SK-N-SH (cell line): ENCODE measurements around the gene FAM107B. TPM values are rescaled to one million over a fixed set of nuclear protein-coding genes. Genes with fewer than 3 reads are reported as not detected.

Source experiments
- CTCF ChIA-PET: fragments of 300-600, 350-600 bp; formaldehyde crosslinking; extraction: SDS; loops from one replicate; lab custom pipeline; 2021; lab: Yijun Ruan, JAX
- POLR2A ChIA-PET: fragments of 350-600 bp; sonication (Branson Sonifier 250); formaldehyde crosslinking; extraction: SDS; loops from one replicate; lab custom pipeline; 2020; ENCODE audit warnings: antibody characterized with exemption, inconsistent platforms; lab: Yijun Ruan, JAX
- DNase-seq: peaks from one replicate; pipeline ENCODE4 v3.0.0; 2012
- H2AFZ ChIP-seq: fragments of 200-600 bp; sonication (generic); 2 replicates; pipeline ENCODE4 v1.8.1; 2016; ENCODE audit warnings: antibody characterized with exemption, mild to moderate bottlenecking, low read depth
- H3F3A ChIP-seq: fragments of 200-600 bp; sonication (generic); replicated peaks from 2 replicates; pipeline ENCODE3; 2016; ENCODE audit warnings: antibody characterized with exemption, mild to moderate bottlenecking; ENCODE audit not compliant: insufficient read depth
- H3K27ac ChIP-seq, 2 experiments: fragments of 200-500 bp in 1 of 2; fragments of 200-600 bp in 1 of 2; sonication (Bioruptor generic) in 1 of 2; sonication (generic), shearing (Covaris generic) in 1 of 2; 2 replicates each; pipeline versions ENCODE4 v1.5.1 to v1.6.1; 2014 to 2016; ENCODE audit warnings: low read depth in 2 of 2, inconsistent platforms in 1 of 2, low read length in 1 of 2, mild to moderate bottlenecking in 1 of 2, mixed read lengths in 1 of 2
- H3K27me3 ChIP-seq: fragments of 200-600 bp; sonication (generic), shearing (Covaris generic); 2 replicates; pipeline ENCODE4 v1.6.1; 2016; ENCODE audit warnings: mixed run types; ENCODE audit not compliant: insufficient read depth
- H3K36me3 ChIP-seq, 2 experiments: fragments of 200-500 bp in 1 of 2; fragments of 200-600 bp in 1 of 2; sonication (Bioruptor generic) in 1 of 2; sonication (generic) in 1 of 2; replicated peaks in 1 of 2; 2 replicates each; pipeline versions ENCODE3 to v1.5.1; 2014 to 2016; ENCODE audit warnings: low read length in 1 of 2, mild to moderate bottlenecking in 1 of 2; ENCODE audit not compliant: insufficient read depth in 2 of 2, control insufficient read depth in 1 of 2
- H3K4me1 ChIP-seq, 2 experiments: fragments of 200-500 bp in 1 of 2; fragments of 200-600 bp in 1 of 2; sonication (Bioruptor generic) in 1 of 2; sonication (generic), shearing (Covaris generic) in 1 of 2; 2 replicates each; pipeline versions ENCODE4 v1.5.1 to v1.6.1; 2014 to 2016; ENCODE audit warnings: low read depth in 1 of 2, low read length in 1 of 2, mixed run types in 1 of 2; ENCODE audit not compliant: insufficient read depth in 2 of 2, control insufficient read depth in 1 of 2
- H3K4me2 ChIP-seq: fragments of 200-600 bp; sonication (generic), shearing (Covaris generic); 2 replicates; pipeline ENCODE4 v1.6.1; 2017; ENCODE audit warnings: mixed run types
- H3K4me3 ChIP-seq, 2 experiments: fragments of 200-500 bp in 1 of 2; fragments of 200-600 bp in 1 of 2; sonication (Bioruptor generic) in 1 of 2; sonication (generic), shearing (Covaris generic) in 1 of 2; 2 replicates each; pipeline versions ENCODE4 v1.5.1 to v1.8.1; 2014 to 2016; ENCODE audit warnings: low read depth in 2 of 2, inconsistent platforms in 1 of 2, low read length in 1 of 2, mild to moderate bottlenecking in 1 of 2, mixed read lengths in 1 of 2, moderate library complexity in 1 of 2
- H3K79me2 ChIP-seq: fragments of 200-600 bp; sonication (generic); 2 replicates; pipeline ENCODE4 v1.8.1; 2017; ENCODE audit warnings: mild to moderate bottlenecking; ENCODE audit not compliant: insufficient read depth
- H3K9ac ChIP-seq: fragments of 200-600 bp; sonication (generic); 2 replicates; pipeline ENCODE4 v1.6.1; 2017; ENCODE audit warnings: mixed run types
- H3K9me2 ChIP-seq: fragments of 200-600 bp; sonication (generic); 2 replicates; pipeline ENCODE4 v1.6.1; 2017; ENCODE audit warnings: mixed run types
- H3K9me3 ChIP-seq: fragments of 200-600 bp; sonication (generic); 2 replicates; pipeline ENCODE4 v1.6.1; 2017; ENCODE audit warnings: mixed run types, mild to moderate bottlenecking, moderate library complexity
- H4K20me1 ChIP-seq: fragments of 200-600 bp; sonication (generic); 2 replicates; pipeline ENCODE4 v1.6.1; 2017; ENCODE audit warnings: mild to moderate bottlenecking, mixed run types; ENCODE audit not compliant: insufficient read depth
- ELF1 ChIP-seq: IDR thresholded peaks from 2 replicates; pipeline ENCODE4 v1.4.0; 2012
- FOXJ3 ChIP-seq: sonication (generic); formaldehyde crosslinking; IDR thresholded peaks from 2 replicates; pipeline ENCODE4 v1.5.1; 2020; ENCODE audit warnings: mild to moderate bottlenecking, missing genetic modification reagents
- FOXM1 ChIP-seq: IDR thresholded peaks from 2 replicates; pipeline ENCODE4 v1.4.0; 2012; ENCODE audit warnings: low read depth, mild to moderate bottlenecking
- GATA2 ChIP-seq: sonication (generic); formaldehyde crosslinking; IDR thresholded peaks from 2 replicates; pipeline ENCODE4 v1.5.0; 2020; ENCODE audit warnings: mild to moderate bottlenecking, missing genetic modification reagents
- IRF3 ChIP-seq: fragments of 150-350 bp; IDR thresholded peaks from 2 replicates; pipeline ENCODE4 v1.6.1; 2016; ENCODE audit warnings: mild to moderate bottlenecking, low read depth, low read length
- MXI1 ChIP-seq: IDR thresholded peaks from 2 replicates; pipeline ENCODE4 v1.6.1; 2012; ENCODE audit warnings: mild to moderate bottlenecking, low read depth, low read length, improper control_type of control experiment
- NFIC ChIP-seq: IDR thresholded peaks from 2 replicates; pipeline ENCODE4 v1.4.0; 2012; ENCODE audit warnings: borderline replicate concordance
- POLR2AphosphoS5 ChIP-seq: IDR thresholded peaks from 2 replicates; pipeline ENCODE4 v1.6.1; 2012; ENCODE audit warnings: low read depth, low read length
- RAD21 ChIP-seq: IDR thresholded peaks from 2 replicates; pipeline ENCODE4 v1.6.1; 2012; ENCODE audit warnings: mild to moderate bottlenecking, low read length
- RFX5 ChIP-seq: IDR thresholded peaks from 2 replicates; pipeline ENCODE4 v1.6.1; 2012; ENCODE audit warnings: mild to moderate bottlenecking, improper control_type of control experiment, low read length
- SIN3A ChIP-seq: IDR thresholded peaks from 2 replicates; pipeline ENCODE4 v1.6.1; 2012; ENCODE audit warnings: low read depth, mild to moderate bottlenecking, low read length, moderate library complexity, borderline replicate concordance
- SMC3 ChIP-seq: IDR thresholded peaks from 2 replicates; pipeline ENCODE4 v1.6.1; 2012; ENCODE audit warnings: low read depth, low read length, improper control_type of control experiment
- USF1 ChIP-seq: IDR thresholded peaks from 2 replicates; pipeline ENCODE4 v1.4.0; 2012; ENCODE audit warnings: low read depth, borderline replicate concordance
- YY1 ChIP-seq: IDR thresholded peaks from 2 replicates; pipeline ENCODE4 v1.4.0; 2012; ENCODE audit warnings: low read depth, mild to moderate bottlenecking
- WGBS: methylation state at CpG from one replicate; pipeline ENCODE4 v1.1.6; 2017; ENCODE audit warnings: low lambda C conversion rate; 5-methylcytosine and 5-hydroxymethylcytosine counted together
- polyA plus RNA-seq, 3 experiments: library from polyadenylated mRNA; depleted of rRNA; stranded (reverse); fragments of >200 nt; gene quantifications; 2 replicates each; pipeline ENCODE4 v1.2.3, GENCODE V29; 2012
- TF ChIP-seq, protein P1 (sequence below): IDR thresholded peaks from 2 replicates; pipeline ENCODE4 v1.4.0; 2012; ENCODE audit warnings: low read depth
- TF ChIP-seq, protein P2 (sequence below): fragments of 150-350 bp; IDR thresholded peaks from 2 replicates; pipeline ENCODE4 v1.6.1; 2017; ENCODE audit warnings: antibody characterized with exemption, low read length, low read depth, borderline replicate concordance

FAM107B gene
- polyA plus RNA-seq, 1 of the 3 experiments (the other 2 are of a cell fraction) = 1.0 TPM

DNA sequence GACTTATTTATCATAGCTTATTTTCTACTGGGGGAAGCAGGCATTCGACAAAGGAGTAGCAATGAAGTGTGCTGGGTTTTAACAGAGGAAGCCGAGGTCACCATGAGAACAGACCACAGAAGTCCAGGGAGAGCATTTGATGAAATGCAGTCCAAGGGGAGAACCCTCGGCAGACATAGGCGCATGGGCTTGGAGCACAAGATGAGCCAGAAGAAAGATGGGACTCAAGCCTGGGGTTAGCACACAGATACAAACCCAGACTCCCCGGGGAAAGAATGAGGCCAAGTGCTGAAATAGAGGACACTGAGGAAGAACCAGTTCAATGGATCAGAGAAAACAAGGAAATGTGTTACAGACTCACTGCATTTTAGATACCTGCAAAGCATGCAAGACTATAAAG is 209.5 kb downstream of the FAM107B start:
- H3K79me2 ChIP-seq = no peaks in the 10 kb centered on the region
- WGBS = 91% methylated on average over 5 of the region's 5 CpGs
- H3K27ac ChIP-seq = no peak overlapping the region
- no peak overlapping the region for H3K4me3 ChIP-seq
- POLR2A ChIA-PET = no interaction called here
- no peaks in the 10 kb centered on the region for H3K27me3 ChIP-seq
- DNase-seq = no peak
- TF ChIP-seq POLR2AphosphoS5 (no peak), NFIC (no peak), GATA2 (no peak), USF1 (no peak), ELF1 (no peak), MXI1 (no peak), IRF3 (no peak)
- TF ChIP-seq, protein P1, sequence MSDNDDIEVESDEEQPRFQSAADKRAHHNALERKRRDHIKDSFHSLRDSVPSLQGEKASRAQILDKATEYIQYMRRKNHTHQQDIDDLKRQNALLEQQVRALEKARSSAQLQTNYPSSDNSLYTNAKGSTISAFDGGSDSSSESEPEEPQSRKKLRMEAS = no peak
- TF ChIP-seq, all 33 proteins: peak for 0
- H3K4me2 ChIP-seq = no peak overlapping the region
- CTCF ChIA-PET = interaction anchor here (1.3 kb wide), 1 partner anchor 11 kb away, joined by 3 read pairs; no protein-coding TSS in a partner anchor
- H3K36me3 ChIP-seq = no peaks in the 10 kb centered on the region
- no peaks in the 10 kb centered on the region for H4K20me1 ChIP-seq
- H3K4me1 ChIP-seq = no peaks in the 10 kb centered on the region; a peak in 1 of 4 replicates
- H3K9me3 ChIP-seq = no peaks in the 10 kb centered on the region
- H3F3A ChIP-seq = no peaks in the 10 kb centered on the region
- no peak overlapping the region for H3K9ac ChIP-seq
- no peaks in the 10 kb centered on the region for H3K9me2 ChIP-seq
- no peak overlapping the region for H2AFZ ChIP-seq

DNA sequence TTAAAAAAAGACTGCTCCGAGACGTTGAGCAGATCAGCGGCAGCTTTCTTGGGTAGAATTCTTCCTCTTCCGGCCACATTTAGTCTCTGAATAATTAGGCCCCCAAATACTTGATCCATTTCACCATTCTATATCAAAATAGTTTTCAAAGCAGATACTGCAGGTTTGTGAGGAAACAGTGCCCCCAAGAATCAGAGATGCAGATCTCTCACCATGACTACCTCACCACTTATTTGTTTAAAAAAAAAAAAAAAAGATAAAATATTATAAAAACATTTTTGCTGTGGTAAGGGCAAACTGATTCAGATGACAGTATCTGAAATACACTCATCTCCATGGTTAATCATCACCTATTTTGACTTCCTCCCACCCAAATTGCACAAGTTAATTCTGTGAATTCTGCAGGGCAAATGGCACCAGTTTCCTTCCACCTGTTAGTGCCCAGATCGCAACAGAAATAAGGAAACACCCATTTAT is 210.4 kb downstream of the FAM107B start:
- Histone ChIP-seq H3F3A (no peaks in the 10 kb centered on the region), H3K36me3 (no peaks in the 10 kb centered on the region), H3K4me3 (no peak overlapping the region), H4K20me1 (no peaks in the 10 kb centered on the region), H3K4me2 (no peak overlapping the region), H2AFZ (no peak overlapping the region), H3K9ac (no peak overlapping the region), H3K27ac (no peak overlapping the region), H3K79me2 (no peaks in the 10 kb centered on the region), H3K27me3 (no peaks in the 10 kb centered on the region), H3K9me2 (no peaks in the 10 kb centered on the region), H3K4me1 (no peaks in the 10 kb centered on the region; a peak in 1 of 4 replicates), H3K9me3 (no peaks in the 10 kb centered on the region)
- no peak for DNase-seq
- WGBS = 75% methylated on average over 5 of the region's 5 CpGs
- POLR2A ChIA-PET = no interaction called here
- CTCF ChIA-PET = no interaction called here
- no peak for TF ChIP-seq RFX5

DNA sequence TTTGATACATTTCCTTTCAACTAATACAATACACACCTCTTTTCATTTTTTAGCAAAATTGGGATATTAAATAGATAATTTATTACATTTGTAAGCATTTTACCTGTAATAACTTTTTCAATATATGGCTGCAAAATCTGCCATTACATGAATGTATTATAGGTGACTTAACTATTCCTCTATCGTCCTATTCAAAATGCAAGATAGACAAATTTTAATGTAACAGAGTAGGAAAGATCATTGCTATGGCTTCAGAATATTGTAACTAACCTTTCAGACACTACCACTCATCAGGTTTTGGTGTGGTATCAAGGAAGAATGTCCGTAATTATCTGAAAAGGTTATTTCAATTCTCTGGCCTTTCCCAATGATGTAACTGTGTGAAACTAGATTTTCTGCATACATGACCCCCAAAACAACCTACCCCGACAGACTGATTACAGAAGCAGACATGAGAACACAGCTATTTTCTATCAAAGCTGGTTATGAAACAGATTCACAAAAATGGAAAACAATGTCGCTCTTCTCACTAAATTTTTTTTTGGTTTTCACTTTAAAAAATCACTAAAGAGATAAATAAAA is 211.2 kb downstream of the FAM107B start:
- no peak overlapping the region for H3K4me3 ChIP-seq
- no peak overlapping the region for H2AFZ ChIP-seq
- DNase-seq = no peak
- H3K9ac ChIP-seq = no peak overlapping the region
- no peak overlapping the region for H3K27ac ChIP-seq
- H3K9me2 ChIP-seq = no peaks in the 10 kb centered on the region
- no peaks in the 10 kb centered on the region; a peak in 1 of 4 replicates for H3K4me1 ChIP-seq
- no peaks in the 10 kb centered on the region for H3K9me3 ChIP-seq
- H3K36me3 ChIP-seq = no peaks in the 10 kb centered on the region
- no peak overlapping the region for H3K4me2 ChIP-seq
- no peaks in the 10 kb centered on the region for H3F3A ChIP-seq
- ChIA-PET POLR2A (no interaction called here), CTCF (interaction anchor here (1.1 kb wide), 1 partner anchor 26 kb away, joined by 5 read pairs; no protein-coding TSS in a partner anchor)
- WGBS = 87% methylated on average over 4 of the region's 4 CpGs
- no peaks in the 10 kb centered on the region for H4K20me1 ChIP-seq
- no peaks in the 10 kb centered on the region for H3K79me2 ChIP-seq
- no peaks in the 10 kb centered on the region for H3K27me3 ChIP-seq
- TF ChIP-seq, protein P2, sequence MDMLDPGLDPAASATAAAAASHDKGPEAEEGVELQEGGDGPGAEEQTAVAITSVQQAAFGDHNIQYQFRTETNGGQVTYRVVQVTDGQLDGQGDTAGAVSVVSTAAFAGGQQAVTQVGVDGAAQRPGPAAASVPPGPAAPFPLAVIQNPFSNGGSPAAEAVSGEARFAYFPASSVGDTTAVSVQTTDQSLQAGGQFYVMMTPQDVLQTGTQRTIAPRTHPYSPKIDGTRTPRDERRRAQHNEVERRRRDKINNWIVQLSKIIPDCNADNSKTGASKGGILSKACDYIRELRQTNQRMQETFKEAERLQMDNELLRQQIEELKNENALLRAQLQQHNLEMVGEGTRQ = no peak
- no peak for TF ChIP-seq RFX5
- no peak for TF ChIP-seq NFIC
- TF ChIP-seq RAD21 = no peak
- TF ChIP-seq YY1 = no peak
- no peak for TF ChIP-seq SMC3
- no peak for TF ChIP-seq FOXJ3 (CRISPR knock-in tag)
- TF ChIP-seq SIN3A = no peak
- TF ChIP-seq, protein P1 = no peak
- TF ChIP-seq IRF3 = no peak
- no peak for TF ChIP-seq FOXM1
